ENCODE measurements around the gene FHL2. TPM values are rescaled to one million over a fixed set of nuclear protein-coding genes. Genes with fewer than 3 reads are reported as not detected.

Gene FHL2
- total and polyA plus RNA-seq, 2 donors (not counting 1 experiment from before 2014, with no cell fraction given) = not detected

- Histone ChIP-seq H3K36me3 (replicated peaks in 1 of 2; ENCODE audit: control extremely low read depth in 1 of 2, control insufficient read depth in 1 of 2, extremely low read depth in 1 of 2, insufficient read depth in 2 of 2, low read length in 1 of 2) (peaks cover 4 to 13% of the 10 kb centered on the region in 2 experiments), H4K20me1 (ENCODE audit: control insufficient read depth, insufficient read depth, low read length, poor library complexity, severe bottlenecking) (no peaks in the 10 kb centered on the region), H3K4me2 (replicated peaks; ENCODE audit: low read depth, low read length, poor library complexity, severe bottlenecking) (no peak overlapping the region), H3K27ac (ENCODE audit: low read length in 2 of 2) (no peak overlapping the region), H3K27me3 (replicated peaks in 1 of 4; ENCODE audit: control extremely low read depth in 1 of 4, control insufficient read depth in 3 of 4, insufficient read depth in 4 of 4, low read length in 3 of 4) (no peaks in the 10 kb centered on the region), H2AFZ (ENCODE audit: insufficient read depth, low read depth, low read length, poor library complexity, severe bottlenecking) (no peak overlapping the region), H3K4me1 (ENCODE audit: control insufficient read depth in 2 of 2, insufficient read depth in 2 of 2, low read length in 2 of 2) (no peaks in the 10 kb centered on the region), H3K9me3 (ENCODE audit: control extremely low read depth in 1 of 3, control insufficient read depth in 2 of 3, insufficient read depth in 1 of 3, low read length in 2 of 3) (peaks cover 3 to 9% (median 6%) of the 10 kb centered on the region in 3 donors), H3K4me3 (ENCODE audit: control extremely low read depth in 1 of 5, extremely low read depth in 1 of 5, insufficient read depth in 1 of 5, low read depth in 2 of 5, low read length in 4 of 5) (no peak overlapping the region), H3K9ac (ENCODE audit: low read length) (no peak overlapping the region), H3K79me2 (ENCODE audit: control insufficient read depth, insufficient read depth, low read length) (no peaks in the 10 kb centered on the region)
- H3K27ac Mint-ChIP-seq = no peak overlapping the region
- WGBS (ENCODE audit: insufficient coverage) = 51% methylated on average over 7 of the region's 11 CpGs
- ATAC-seq (ENCODE audit: low read depth) (no peak), DNase-seq (no peak)
- ChIA-PET CTCF (no interaction called here), POLR2A (no interaction called here)
- no peak overlapping the region for H3K4me3 Mint-ChIP-seq
- H3K9me3 Mint-ChIP-seq (ENCODE audit: insufficient read depth) = peaks cover 8% of the 10 kb centered on the region
- no peaks in the 10 kb centered on the region for H3K27me3 Mint-ChIP-seq
- no peaks in the 10 kb centered on the region for H3K4me1 Mint-ChIP-seq
- TF ChIP-seq EZH2 (IDR thresholded peaks at IDR 0.05; ENCODE audit: borderline replicate concordance, insufficient read depth, low read depth, low read length, poor library complexity, severe bottlenecking) = no peak
- no peak for TF ChIP-seq CTCF (IDR thresholded peaks at IDR 0.05)
- intact Hi-C loops (cut with micrococcal nuclease) = loop anchor here (10.0 kb wide), 1 partner anchor 744 kb away; no protein-coding TSS in a partner anchor
Measured at GRCh38 chr2:105361102-105361889, 37.6 kb downstream of the FHL2 start.

GRCh38 chr2:105358593-105358992 lies 40.3 kb downstream of the FHL2 start:
- no peak overlapping the region for H2AFZ ChIP-seq (ENCODE audit: insufficient read depth, low read depth, low read length, poor library complexity, severe bottlenecking)
- H4K20me1 ChIP-seq (ENCODE audit: control insufficient read depth, insufficient read depth, low read length, poor library complexity, severe bottlenecking) = no peaks in the 10 kb centered on the region
- no peak overlapping the region for H3K4me2 ChIP-seq (replicated peaks; ENCODE audit: low read depth, low read length, poor library complexity, severe bottlenecking)
- intact Hi-C loops (cut with micrococcal nuclease) = no loop called here
- H3K9me3 ChIP-seq (ENCODE audit: control extremely low read depth in 1 of 3, control insufficient read depth in 2 of 3, insufficient read depth in 1 of 3, low read length in 2 of 3) = peaks cover 3 to 18% (median 11%) of the 10 kb centered on the region in 3 donors
- 99% methylated on average over 6 of the region's 6 CpGs for WGBS (ENCODE audit: insufficient coverage)
- peaks cover 5 to 29% of the 10 kb centered on the region in 2 experiments for H3K36me3 ChIP-seq (replicated peaks in 1 of 2; ENCODE audit: control extremely low read depth in 1 of 2, control insufficient read depth in 1 of 2, extremely low read depth in 1 of 2, insufficient read depth in 2 of 2, low read length in 1 of 2)
- ChIA-PET CTCF (interaction anchor here (1.1 kb wide), 1 partner anchor 13 kb away, joined by 4 read pairs; no protein-coding TSS in a partner anchor), POLR2A (no interaction called here)
- no peak overlapping the region for H3K4me3 ChIP-seq (ENCODE audit: control extremely low read depth in 1 of 5, extremely low read depth in 1 of 5, insufficient read depth in 1 of 5, low read depth in 2 of 5, low read length in 4 of 5)
- H3K4me1 ChIP-seq (ENCODE audit: control insufficient read depth in 2 of 2, insufficient read depth in 2 of 2, low read length in 2 of 2) = no peaks in the 10 kb centered on the region
- Mint-ChIP-seq H3K9me3 (ENCODE audit: insufficient read depth) (peaks cover 13% of the 10 kb centered on the region), H3K4me3 (no peak overlapping the region), H3K4me1 (no peaks in the 10 kb centered on the region), H3K27ac (no peak overlapping the region), H3K27me3 (no peaks in the 10 kb centered on the region)
- ATAC-seq (ENCODE audit: low read depth) = no peak
- no peak overlapping the region for H3K9ac ChIP-seq (ENCODE audit: low read length)
- no peaks in the 10 kb centered on the region for H3K79me2 ChIP-seq (ENCODE audit: control insufficient read depth, insufficient read depth, low read length)
- no peaks in the 10 kb centered on the region for H3K27me3 ChIP-seq (replicated peaks in 1 of 4; ENCODE audit: control extremely low read depth in 1 of 4, control insufficient read depth in 3 of 4, insufficient read depth in 4 of 4, low read length in 3 of 4)
- TF ChIP-seq CTCF (IDR thresholded peaks at IDR 0.05) = no peak
- no peak for TF ChIP-seq EZH2 (IDR thresholded peaks at IDR 0.05; ENCODE audit: borderline replicate concordance, insufficient read depth, low read depth, low read length, poor library complexity, severe bottlenecking)
- DNase-seq = no peak
- H3K27ac ChIP-seq (ENCODE audit: low read length in 2 of 2) = no peak overlapping the region

Measured in B cell (primary cell).